Brain microvascular endothelial cell (primary cell): Measurements from ENCODE around the gene MARCHF4.

Experiments used
- DNase-seq: peaks from one replicate; pipeline ENCODE4 v3.0.0-alpha.2; 2020
- H3K27ac ChIP-seq: fragments of 250-450 bp; sonication (Bioruptor Pico); 2 replicates; pipeline ENCODE4 v1.5.1; 2020; ENCODE audit warnings: mild to moderate bottlenecking, moderate library complexity
- H3K27me3 ChIP-seq: fragments of 250-450 bp; sonication (Bioruptor Pico); replicated peaks from 2 replicates; pipeline ENCODE4 v1.5.1; 2020; ENCODE audit warnings: mild to moderate bottlenecking
- H3K36me3 ChIP-seq: fragments of 250-450 bp; sonication (Bioruptor Pico); replicated peaks from 2 replicates; pipeline ENCODE4 v1.5.1; 2020; ENCODE audit warnings: mild to moderate bottlenecking
- H3K4me3 ChIP-seq: 2 replicates; pipeline ENCODE4 v1.5.1; 2011; ENCODE audit warnings: low read depth, mild to moderate bottlenecking, control low read depth, low read length, moderate library complexity
- in situ Hi-C: cut with HindIII; loops from 2 replicates; pipeline ENCODE4 v1.10.0; 2017; ENCODE audit warnings: low sequenced_read_pairs, low pct_ligation_motif_present
- TF ChIP-seq, protein P1 (sequence below): IDR thresholded peaks from 2 replicates; pipeline ENCODE4 v1.5.1; 2011; ENCODE audit warnings: low read depth, mild to moderate bottlenecking, moderate library complexity, low read length, control low read depth, inconsistent platforms; ENCODE audit errors: missing control alignments

The MARCHF4 gene

DNA sequence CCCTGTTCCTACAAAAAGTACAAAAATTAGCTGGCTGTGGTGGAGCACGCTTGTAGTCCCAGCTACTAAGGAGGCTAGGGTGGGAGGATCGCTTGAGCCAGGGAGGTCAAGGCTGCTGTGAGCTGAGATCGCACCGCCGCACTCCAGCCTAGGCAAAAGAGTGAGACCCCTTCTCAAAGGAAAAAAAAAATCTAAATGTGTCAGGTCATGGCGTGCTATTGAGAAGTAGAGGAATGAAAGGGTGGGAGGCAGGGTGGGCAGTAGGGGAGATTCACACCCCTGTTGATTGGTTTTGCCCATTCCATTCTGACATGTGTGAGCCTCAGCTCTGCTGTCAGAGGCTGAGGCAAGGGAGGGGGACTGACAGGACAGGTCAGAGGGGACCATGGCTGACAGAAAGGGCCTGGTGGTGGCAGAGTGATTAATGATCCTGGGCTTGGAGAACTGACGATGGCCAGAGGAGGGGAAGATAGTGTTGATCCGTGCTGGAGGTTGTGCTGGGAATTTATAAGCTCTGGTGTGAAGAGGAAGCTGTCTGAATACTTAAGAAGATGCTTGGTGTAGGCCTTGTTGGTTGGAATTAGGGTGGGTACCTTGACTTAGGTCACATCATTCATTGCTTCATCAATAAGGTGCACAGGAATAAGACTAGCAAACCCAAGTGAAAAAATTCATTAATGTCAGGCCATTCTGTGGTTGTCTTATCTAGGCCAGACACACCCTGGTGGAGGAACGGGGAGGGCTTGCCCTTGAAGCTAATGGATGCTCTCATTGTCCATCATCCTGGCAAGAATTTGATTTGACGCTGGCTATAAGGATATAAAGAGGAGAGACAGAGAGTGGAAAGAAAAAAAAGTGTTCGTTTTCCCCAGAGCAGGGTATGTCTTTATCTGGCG, 20.9 kb upstream of the MARCHF4 start:
- no peak for DNase-seq
- Histone ChIP-seq H3K27me3 (no peaks in the 10 kb centered on the region), H3K36me3 (no peaks in the 10 kb centered on the region), H3K27ac (no peak overlapping the region), H3K4me3 (no peak overlapping the region)
- in situ Hi-C loops = no loop called here
- TF ChIP-seq, protein P1, sequence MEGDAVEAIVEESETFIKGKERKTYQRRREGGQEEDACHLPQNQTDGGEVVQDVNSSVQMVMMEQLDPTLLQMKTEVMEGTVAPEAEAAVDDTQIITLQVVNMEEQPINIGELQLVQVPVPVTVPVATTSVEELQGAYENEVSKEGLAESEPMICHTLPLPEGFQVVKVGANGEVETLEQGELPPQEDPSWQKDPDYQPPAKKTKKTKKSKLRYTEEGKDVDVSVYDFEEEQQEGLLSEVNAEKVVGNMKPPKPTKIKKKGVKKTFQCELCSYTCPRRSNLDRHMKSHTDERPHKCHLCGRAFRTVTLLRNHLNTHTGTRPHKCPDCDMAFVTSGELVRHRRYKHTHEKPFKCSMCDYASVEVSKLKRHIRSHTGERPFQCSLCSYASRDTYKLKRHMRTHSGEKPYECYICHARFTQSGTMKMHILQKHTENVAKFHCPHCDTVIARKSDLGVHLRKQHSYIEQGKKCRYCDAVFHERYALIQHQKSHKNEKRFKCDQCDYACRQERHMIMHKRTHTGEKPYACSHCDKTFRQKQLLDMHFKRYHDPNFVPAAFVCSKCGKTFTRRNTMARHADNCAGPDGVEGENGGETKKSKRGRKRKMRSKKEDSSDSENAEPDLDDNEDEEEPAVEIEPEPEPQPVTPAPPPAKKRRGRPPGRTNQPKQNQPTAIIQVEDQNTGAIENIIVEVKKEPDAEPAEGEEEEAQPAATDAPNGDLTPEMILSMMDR = no peak

DNA sequence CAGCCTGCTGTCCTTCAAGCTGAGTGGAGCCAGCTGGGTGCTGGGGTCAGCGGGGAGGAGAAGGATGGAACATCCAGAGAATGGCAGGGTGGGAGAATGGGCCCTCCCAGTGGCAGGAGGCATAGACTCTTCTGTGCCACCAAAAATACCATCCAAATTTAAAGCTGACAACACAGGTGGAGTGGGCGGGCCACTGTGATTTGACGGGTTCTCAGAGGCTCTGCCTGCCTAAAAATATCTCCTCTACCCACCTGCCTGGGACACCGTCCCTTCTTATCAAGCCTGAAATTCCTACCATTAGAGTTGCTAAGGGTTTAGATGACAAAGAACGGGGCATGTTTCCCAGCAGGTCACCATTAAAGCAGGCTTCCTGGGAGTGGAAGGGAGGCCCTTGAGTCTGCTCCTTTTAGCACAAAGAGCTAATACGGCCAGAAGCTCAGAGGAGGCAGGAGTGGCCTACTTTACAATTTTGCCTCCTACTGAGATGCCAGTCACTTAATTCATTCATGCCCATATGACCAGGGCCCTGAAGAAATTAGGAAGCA, 19.8 kb upstream of the MARCHF4 start:
- no peak overlapping the region for H3K27ac ChIP-seq
- TF ChIP-seq, protein P1 = no peak
- no peaks in the 10 kb centered on the region for H3K36me3 ChIP-seq
- DNase-seq = no peak
- no peaks in the 10 kb centered on the region for H3K27me3 ChIP-seq
- in situ Hi-C loops = no loop called here
- H3K4me3 ChIP-seq = no peak overlapping the region

GRCh38 chr2:216391401-216391800, 19.1 kb upstream of the MARCHF4 start:
- no peak overlapping the region for H3K27ac ChIP-seq
- peak; percentile 20 for DNase-seq
- in situ Hi-C loops = no loop called here
- no peaks in the 10 kb centered on the region for H3K27me3 ChIP-seq
- TF ChIP-seq, protein P1 = no peak
- no peaks in the 10 kb centered on the region for H3K36me3 ChIP-seq
- H3K4me3 ChIP-seq = no peak overlapping the region

DNA sequence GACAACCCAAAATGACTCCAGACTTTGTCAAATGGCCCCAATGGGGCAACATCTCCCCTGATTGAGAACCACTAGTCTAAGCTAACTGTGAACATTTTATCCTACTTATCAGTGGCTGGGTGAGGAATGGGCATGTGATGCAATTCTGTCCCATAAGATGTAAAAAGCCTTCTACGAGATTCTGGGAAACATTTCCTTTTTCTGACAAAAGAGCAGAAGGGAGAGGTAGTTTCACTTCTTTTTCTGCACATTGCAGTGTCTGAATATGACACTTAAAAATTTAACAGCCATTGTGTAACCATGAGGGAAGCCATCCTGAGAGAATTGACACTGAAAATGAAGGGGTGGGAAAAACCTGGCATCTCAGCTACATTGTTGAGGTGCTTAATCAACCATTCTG, 17.3 kb upstream of the MARCHF4 start:
- Histone ChIP-seq H3K36me3 (no peaks in the 10 kb centered on the region), H3K27ac (no peak overlapping the region), H3K4me3 (no peak overlapping the region), H3K27me3 (no peaks in the 10 kb centered on the region)
- TF ChIP-seq, protein P1 = no peak
- in situ Hi-C loops = no loop called here
- no peak for DNase-seq

- no peaks in the 10 kb centered on the region for H3K36me3 ChIP-seq
- H3K27me3 ChIP-seq = no peaks in the 10 kb centered on the region
- no peak for DNase-seq
- in situ Hi-C loops = no loop called here
- H3K27ac ChIP-seq = no peak overlapping the region
- H3K4me3 ChIP-seq = no peak overlapping the region
- TF ChIP-seq, protein P1 = no peak
Measured at GRCh38 chr2:216388046-216388884, 16.0 kb upstream of the MARCHF4 start.
